GM19324 (cell line): ENCODE measurements around the gene UBE2G2.

ENCODE experiments used
- ATAC-seq: cut with Tn5 transposase; IDR thresholded peaks from one replicate; pipeline ENCODE4 v1.9.1; 2021; ENCODE audit warnings: mild to moderate bottlenecking, moderate library complexity; ENCODE audit not compliant: unreplicated experiment, low FRiP score

The UBE2G2 gene

DNA sequence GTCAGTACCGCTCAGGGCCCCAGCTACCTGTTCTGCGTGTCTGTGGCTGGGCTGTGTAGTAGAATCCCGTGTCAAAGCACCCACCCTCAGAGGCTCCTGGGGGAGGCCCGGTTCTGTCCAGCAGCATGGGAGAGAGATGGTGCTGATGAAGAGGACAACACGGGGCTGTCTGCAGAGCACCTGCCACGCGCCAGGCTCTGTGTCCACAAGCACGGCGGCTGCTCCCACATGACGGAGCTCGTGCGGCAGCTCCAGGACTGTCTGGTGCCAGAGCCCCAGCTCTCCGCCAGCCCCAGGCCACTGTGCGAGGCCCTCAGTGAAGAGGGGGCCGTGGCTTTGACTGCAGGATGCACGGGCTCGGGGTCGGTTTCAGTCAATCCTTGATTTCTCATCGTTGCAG, 48.3 kb downstream of the UBE2G2 start:
- no peak for ATAC-seq

DNA sequence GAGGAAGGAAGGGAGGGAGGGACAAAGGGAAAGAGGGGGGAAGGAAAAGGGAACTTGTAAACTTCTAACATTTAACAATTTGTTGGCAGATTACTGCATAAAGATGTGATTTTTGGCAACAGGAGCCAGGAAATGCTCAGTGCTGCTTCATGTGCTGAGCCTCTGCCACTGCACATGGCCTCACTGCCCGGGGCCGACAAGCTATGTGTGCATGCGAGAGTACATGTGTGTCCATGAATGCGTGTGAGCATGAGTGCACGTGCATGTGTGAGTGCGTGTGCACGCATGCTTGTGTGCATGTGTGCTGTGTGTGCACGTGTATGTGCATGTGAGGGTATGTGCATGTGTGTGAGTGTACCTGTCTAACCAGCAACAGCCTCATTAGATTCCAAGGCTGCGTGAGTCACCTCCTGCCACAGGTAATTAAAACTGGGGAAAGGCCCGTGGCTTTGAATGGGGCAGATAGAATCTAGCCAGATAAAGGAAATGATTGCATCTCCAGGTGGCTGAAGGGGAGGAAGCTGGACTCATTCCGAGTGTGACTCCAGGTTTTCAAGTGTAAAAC, 48.9 kb downstream of the UBE2G2 start:
- no peak for ATAC-seq

- no peak for ATAC-seq
These were observed 49.6 kb downstream of the UBE2G2 start for GRCh38 chr21:44751799-44752636.

- ATAC-seq = no peak
These were observed 50.3 kb downstream of the UBE2G2 start for GRCh38 chr21:44751186-44751798.

DNA sequence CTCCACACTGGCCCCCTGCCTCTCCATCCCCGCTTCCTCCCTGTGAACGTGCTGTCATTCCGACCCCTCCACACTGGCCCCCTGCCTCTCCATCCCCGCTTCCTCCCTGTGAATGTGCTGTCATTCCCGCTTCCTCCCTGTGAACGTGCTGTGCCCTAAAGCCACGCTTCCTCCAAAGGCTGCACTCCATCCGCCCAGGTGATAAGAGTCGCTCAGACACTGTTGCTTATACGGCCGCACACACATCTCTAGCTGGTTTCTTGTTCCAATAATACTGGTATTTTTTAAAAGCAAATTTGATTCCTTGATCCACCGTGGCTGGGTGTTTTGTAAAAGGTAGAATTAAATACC, 51.0 kb downstream of the UBE2G2 start:
- no peak for ATAC-seq

DNA sequence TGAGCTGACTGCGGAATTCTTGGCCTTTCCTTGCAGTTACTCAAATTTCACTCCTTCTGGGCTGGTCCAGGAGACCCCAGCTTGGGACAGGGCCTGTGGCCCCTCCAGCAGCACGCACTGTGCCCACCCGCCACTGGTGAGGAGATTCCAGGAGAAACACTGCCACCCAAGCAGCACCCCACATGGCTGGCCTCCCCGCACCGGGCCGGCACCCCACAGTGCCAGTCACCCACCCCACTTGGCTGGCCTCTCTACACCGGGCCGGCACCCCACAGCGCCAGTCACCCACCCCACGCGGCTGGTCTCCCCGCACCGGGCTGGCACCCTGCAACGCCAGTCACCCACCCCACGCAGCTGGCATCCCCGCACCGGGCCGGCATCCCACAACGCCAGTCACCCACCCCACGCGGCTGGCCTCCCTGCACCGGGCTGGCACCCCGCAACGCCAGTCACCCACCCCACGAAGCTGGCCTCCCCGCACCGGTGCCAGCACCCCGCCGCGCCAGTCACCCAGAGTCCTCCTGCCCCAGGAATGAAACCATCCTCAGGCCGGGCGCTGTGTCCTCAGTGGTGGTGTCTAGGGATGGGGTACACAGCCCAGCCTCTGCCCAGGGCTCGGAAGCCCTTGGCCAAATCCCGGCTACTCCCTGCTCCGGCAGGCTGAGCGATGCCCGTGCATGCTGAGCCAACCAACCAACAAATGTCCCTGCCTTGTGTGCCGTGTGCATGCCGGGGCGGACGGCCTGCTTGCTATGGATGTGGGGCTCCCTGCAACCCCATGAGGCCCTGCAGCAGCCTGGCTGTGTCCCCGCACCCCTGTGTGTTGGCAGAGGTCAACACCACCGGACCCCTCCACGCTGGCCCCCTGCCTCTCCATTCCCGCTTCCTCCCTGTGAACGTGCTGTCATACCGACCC, 51.6 kb downstream of the UBE2G2 start:
- ATAC-seq = no peak

GRCh38 chr21:44749116-44749758, 52.4 kb downstream of the UBE2G2 start:
- no peak for ATAC-seq

GRCh38 chr21:44748621-44749020, 53.0 kb downstream of the UBE2G2 start:
- no peak for ATAC-seq

GRCh38 chr21:44742418-44743153, 59.0 kb downstream of the UBE2G2 start:
- no peak for ATAC-seq

- ATAC-seq = no peak
These were observed 59.7 kb downstream of the UBE2G2 start for GRCh38 chr21:44741921-44742320.

- no peak for ATAC-seq
These were observed 60.9 kb downstream of the UBE2G2 start for GRCh38 chr21:44740742-44741141.

DNA sequence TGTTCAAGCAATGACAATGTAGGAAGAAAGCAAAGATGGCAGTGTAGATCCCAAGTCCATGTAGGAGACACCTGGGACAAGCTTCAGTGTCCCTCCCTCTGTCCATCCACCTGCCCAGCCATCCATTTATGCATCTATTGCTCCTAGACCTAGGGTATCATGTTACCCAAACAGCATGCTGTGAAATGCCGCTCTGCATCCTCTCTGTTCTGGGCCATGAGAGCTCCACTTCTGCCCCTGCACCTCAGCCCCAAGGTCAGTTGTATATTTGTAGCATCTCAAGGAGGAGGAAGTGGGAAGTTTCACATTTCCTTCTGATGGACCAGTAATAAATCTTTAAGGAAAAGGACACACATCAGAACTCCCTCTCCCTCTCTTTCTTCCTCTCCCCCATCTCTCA, 62.3 kb downstream of the UBE2G2 start:
- no peak for ATAC-seq

DNA sequence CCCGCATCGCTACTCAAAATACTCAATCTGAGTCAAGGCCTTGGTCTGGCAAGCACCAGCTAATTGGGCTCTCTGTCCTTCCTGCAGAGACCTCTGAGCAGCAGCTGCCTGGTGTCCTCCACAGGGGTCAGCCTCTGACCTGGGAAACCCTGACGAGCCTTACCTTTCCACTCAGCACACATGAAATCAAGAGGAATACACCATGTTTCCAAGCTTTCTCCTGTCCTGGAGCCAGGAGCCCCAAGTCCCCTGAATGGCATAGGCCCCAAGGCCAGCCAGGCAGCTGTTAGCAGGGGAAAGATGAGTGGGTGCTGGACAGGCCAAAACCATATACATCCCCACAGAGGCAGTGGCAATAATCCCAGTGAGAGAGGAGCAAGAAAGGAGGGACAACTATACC, 63.0 kb downstream of the UBE2G2 start:
- ATAC-seq = no peak

GRCh38 chr21:44737706-44738354, 63.8 kb downstream of the UBE2G2 start:
- no peak for ATAC-seq

DNA sequence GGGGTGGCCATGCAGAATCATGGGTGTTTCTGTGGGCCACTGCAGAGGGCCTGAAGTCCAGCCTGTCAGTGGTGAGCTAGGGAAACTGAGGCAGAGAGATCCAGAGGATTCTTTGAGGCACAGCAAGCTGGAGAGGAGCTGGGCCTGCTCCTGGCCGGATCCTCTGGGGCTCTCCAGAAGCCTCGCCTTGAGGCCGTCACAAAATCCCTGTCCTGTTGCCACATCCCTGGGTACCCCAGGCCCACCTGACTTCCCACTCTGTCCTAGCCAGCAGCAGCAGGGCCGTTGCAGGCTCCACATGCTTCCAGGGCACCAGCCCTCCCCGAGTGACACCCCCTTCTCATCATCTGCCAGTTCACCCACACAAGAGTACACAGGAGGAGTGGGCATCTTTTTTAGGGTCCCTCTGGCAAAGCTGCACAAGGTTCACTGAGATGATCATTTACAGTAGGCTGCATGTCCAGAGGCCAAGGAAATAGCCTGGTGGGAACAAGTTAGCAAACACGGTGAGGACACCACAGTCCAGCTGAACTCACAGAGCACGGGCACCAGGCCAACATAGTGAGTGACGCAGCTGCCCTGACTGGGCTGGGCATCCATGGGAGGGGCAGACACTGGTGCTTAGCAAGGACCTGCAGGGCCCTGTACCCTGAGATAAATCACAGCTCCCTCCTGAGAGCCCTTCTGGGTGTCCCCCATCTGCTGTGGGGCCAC, 65.2 kb downstream of the UBE2G2 start:
- ATAC-seq = no peak

DNA sequence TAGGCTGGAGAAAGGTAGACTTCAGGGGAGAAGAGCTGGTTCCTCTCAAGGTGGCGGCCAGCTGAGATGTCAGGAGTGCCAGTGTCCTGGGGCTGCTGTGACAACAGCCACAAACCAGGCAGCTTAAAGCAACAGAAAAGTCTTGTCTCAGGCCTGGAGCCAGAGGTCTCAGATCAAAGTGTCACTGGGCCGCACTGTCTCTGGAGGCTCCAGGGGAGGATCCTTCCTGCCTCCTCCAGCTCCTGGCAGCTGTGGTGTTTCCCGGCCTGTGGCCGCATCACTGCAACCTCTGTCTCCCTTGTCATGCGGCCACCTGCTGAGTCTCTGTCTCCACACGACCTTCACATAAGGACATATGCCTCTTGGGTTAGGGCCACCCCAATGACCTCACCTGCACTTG, 65.8 kb downstream of the UBE2G2 start:
- ATAC-seq = no peak

GRCh38 chr21:44734841-44735240, 66.8 kb downstream of the UBE2G2 start:
- no peak for ATAC-seq

DNA sequence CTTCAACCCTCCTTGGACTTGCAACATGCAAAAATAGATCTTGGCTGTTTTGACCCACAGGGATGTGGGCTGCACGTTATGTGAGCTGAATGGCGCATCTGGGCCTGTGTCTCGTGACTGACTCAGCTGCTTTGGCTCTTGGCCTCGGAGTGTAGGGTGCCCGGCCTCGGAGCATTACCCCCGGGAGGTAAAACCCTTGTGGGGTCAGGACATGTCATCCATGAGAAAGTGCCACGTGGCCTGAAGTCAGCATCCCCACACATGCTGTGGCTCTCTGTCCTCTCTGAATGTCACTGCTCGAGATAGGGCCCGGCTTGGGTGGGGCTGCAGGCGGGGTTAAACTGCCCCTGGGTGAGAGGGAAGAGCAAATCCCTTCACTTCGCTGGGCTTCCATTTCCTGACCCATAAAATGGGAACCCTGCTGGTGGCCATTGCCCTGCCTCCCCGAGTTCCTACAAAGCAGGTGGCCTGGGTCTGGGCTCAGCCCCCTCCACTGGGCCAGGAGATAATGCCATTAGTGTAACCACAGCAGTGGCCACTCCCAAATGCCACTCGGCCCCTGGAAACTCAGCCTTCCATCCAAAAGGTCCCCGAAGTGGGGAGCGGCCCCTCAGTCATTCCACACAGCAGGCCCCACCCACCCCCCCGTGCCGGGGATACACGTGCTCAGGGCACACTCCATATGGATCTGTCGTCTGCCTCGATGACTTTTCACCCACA, 67.4 kb downstream of the UBE2G2 start:
- ATAC-seq = no peak
